Kidney tubule cell (primary cell): ENCODE measurements around the gene STAB2.

Experiments used
- DNase-seq: peaks from one replicate; pipeline ENCODE4 v3.0.0-alpha.2; 2018; ENCODE audit warnings: low spot score

The STAB2 gene

GRCh38 chr12:103783744-103784664 is 196.9 kb downstream of the STAB2 start:
- DNase-seq, result peak; percentile 59

DNA sequence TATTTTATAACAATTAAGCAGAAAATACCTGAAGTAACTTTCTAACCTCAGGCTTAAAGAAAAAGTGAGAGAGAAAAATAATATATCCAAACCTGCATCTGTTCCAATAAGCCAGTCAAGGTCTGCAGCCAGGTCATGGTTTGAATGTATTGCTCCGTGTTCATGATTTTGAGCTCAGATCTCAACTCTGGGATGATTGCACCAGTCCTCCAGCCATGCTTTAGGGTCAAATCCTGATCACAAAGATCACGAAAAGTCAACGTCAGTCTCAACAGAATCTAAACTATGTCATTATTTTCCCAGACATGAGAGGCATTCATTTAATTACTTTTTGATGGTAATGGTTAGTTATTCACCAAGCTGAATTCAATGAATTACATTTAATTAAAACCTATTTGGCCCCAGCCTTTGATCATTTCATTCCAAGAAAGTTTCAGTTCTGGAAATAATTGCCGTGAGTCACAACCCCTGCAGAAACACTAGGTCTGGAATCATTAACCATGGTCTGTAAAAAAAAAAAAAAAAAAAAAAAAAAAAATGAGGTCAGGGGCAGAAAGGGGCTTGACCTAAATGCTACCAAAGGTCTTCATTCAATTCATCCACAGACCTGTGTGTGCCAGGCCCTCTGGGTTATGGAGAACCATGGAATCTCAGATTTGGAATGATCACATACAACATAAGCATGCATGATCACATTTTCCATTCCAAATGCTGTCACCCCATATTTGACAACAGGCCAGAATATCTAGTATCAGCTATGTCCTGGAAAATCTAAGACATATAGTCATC is 198.4 kb downstream of the STAB2 start:
- DNase-seq, result peak; percentile 70

GRCh38 chr12:103786201-103786600 is 199.1 kb downstream of the STAB2 start:
- DNase-seq, result no peak

GRCh38 chr12:103791350-103791920 is 204.4 kb downstream of the STAB2 start:
- no peak for DNase-seq

GRCh38 chr12:103793046-103793445 is 206.0 kb downstream of the STAB2 start:
- DNase-seq, result no peak

GRCh38 chr12:103793512-103794045 is 206.5 kb downstream of the STAB2 start:
- DNase-seq, result no peak

DNA sequence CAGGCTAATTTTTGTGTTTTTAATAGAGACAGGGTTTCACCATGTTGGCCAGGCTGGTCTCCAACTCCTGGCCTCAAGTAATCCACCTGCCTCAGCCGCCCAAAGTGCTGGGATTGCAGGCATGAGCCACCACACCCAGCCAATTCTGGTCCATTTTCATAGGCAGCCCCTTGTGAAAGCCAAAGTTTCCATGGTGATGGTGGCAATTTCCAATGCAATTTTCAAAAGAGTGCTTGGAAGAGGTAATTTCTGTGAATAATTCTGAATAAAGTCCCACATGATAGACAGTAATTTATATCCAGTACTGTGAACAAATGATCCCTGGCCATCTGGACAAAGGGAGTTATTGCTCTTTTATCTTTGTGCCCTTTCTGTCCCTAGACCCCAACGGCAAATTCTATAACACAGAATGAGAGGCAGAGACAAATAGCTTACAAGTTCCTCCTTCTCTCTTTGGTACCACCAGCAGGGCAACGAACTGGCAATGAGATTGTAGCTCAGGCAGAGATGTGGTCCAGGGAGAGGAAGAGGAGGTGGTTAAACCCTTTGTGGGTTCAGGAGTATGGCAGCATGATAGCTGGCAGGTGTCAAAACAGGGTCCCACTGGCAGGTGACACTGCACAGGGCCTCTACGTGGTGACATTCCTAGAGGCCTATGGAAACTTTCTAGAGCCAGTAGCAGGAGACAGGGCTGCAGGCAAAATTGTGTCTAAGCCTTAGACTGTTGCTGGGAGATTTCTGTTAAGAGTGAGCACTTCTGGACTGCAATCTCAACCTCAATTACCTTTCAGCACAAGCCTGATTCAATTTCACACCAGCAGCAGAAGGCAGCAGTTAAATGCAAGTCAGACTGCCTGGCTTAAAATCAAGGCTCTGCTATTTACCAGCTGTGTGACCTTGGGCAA is 207.5 kb downstream of the STAB2 start:
- DNase-seq, result no peak

DNA sequence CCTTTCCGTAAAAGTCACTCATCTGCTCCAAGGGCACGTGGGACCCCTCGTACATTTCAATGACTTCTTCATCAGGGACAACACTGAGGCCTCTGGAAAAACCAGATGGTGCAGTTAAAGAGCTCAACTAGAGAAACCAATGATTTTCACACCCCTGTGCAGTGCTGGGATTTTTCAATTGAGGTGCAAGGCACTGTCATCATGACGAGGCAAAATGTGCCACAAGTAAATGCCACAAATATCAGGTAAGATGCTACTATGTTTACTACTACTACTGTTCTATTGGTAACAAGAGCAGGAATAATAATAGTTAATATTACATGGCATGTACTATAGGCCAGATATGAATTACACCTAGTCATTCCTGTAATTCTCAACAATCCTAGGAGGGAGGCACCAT is 211.5 kb downstream of the STAB2 start:
- no peak for DNase-seq

DNA sequence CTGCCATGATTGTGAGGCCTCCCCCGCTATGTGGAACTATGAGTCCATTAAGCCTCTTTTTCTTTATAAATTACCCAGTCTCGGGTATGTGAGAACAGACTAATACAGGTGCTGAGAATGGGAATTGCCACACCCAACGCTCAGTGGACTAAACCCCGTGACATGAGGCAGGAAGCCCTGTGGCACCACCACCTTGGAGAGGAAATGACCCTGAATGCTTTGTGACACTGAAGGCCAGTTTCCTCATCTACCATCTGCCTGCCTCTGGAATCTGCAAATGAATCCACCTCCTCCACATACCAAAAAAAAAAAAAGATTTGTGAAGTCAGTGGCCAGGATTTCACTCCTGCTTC is 212.4 kb downstream of the STAB2 start:
- DNase-seq, result no peak

GRCh38 chr12:103799857-103800771 is 213.0 kb downstream of the STAB2 start:
- peak; percentile 79 for DNase-seq

GRCh38 chr12:103801709-103802585 is 214.9 kb downstream of the STAB2 start:
- DNase-seq, result peak; percentile 95

GRCh38 chr12:103802586-103802886 is 215.5 kb downstream of the STAB2 start:
- DNase-seq, result no peak

- DNase-seq, result no peak
These were observed 216.8 kb downstream of the STAB2 start for GRCh38 chr12:103803847-103804246.

- no peak for DNase-seq
These were observed 218.7 kb downstream of the STAB2 start for GRCh38 chr12:103805655-103806360.

DNA sequence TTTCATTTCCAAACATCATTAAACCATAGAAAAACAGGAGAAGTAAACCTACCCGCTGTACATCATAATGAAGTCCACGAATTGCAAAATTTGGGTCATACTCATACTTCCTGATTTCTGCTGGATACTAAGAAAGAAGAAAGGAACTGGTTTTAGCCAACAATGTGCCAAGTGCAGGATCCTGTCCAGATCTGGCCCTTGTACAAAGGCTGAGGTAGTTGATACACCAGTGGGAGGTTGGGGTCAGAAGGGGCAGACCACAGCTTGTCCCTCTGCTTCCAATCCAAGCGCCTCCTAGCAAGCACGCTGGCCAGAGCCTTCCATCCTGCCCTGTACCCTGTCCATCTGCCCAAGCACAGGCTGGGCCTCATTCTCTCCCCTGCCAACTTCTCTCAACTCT is 219.7 kb downstream of the STAB2 start:
- no peak for DNase-seq

DNA sequence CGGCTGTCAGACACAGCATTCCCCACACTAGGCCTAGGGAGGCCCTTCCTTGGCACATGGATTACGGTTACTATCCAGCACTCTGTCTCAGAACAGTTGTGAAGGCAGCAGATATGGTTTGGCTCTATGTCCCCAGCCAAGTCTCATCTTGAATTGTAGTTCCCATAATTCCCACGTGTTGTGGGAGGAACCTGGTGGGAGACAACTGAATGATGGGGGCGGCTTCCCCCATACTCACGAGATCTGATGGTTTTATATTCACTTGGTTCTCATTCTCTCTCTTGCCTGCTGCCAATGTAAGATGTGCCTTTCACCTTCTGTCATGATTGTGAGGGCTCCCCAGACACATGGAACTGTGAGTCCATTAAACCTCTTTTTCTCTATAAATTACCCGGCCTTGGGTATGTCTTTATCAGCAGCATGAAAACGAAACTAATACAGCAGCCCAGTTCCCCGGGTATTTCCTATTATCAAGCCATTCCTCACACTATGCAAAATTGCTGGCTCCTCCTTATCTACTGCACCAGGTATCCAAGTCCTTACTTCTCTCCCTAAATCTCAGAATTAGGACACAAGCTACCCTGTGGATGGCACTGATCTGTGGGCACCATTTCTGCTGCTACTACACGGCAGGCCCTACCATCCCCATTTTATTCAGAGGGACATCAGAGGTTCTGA is 220.6 kb downstream of the STAB2 start:
- no peak for DNase-seq

DNA sequence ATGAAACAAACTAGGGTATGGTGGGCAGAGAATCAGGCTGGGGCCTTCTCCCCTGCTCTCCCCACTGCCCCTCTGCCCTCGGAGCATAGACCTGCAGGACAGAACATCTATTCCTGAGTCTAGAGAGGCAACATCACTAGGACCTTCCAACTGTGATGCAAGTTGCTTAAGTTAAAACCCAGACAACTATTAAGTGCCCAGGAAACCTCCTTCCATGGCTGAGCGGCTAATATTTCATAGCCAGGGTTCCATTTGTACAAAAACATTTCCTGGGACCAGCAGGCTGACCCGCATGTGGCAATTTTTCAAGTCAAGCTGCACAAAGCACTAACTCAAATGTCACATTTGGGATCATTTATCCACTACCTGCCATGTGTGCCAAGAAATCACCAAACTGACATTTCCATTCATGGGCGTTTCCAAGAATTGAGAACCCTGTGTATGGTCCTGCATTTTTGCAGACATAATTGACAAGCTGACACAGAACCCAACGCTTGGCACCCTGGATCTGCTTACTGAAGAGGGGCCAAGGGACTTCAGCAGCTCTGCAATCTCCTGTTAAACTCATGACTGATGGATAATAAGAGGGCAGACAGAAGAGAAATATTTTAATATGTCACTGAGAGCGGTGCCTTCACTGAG is 221.3 kb downstream of the STAB2 start:
- DNase-seq, result no peak

DNA sequence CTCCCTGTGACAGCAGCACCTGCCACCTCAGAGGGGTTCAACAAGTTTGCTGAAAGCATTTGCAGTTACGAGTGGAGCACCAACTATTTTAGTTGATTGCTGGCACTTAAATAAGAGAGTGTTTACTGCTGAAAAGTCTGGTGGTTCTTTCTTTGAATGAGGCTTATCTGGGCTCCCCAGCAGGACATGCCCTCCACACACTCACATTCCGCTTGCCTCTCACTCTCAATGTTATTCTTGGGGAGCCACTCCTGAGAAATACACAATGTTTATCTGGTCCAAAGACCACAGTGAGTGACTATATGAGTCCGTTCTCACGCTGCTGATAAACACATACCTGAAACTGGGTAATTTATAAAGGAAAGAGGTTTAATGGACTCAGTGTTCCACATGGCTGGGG is 222.1 kb downstream of the STAB2 start:
- no peak for DNase-seq
